ENCODE results near the gene LRIF1.

The LRIF1 gene

GRCh38 chr1:110952031-110952430 is 11.7 kb downstream of the LRIF1 start:
- peaks cover 10% of the 10 kb centered on the region; the same call in 1 of the 2 replicates for H3K79me2 ChIP-seq (ENCODE audit: insufficient read depth, low read length)
- H4K20me1 ChIP-seq (ENCODE audit: low read depth, low read length) = no peaks in the 10 kb centered on the region
- no peak overlapping the region for H3K27ac ChIP-seq (ENCODE audit: low read depth, low read length)
- H3F3A ChIP-seq (ENCODE audit: insufficient read depth) = no peaks in the 10 kb centered on the region
- H3K4me2 ChIP-seq (ENCODE audit: low read depth, low read length, poor library complexity, severe bottlenecking) = no peak overlapping the region
- H2AFZ ChIP-seq (ENCODE audit: low read depth, low read length, severe bottlenecking) = no peak overlapping the region
- no peaks in the 10 kb centered on the region for H3K9me3 ChIP-seq (ENCODE audit: insufficient read depth, low read length)
- H3K9ac ChIP-seq (ENCODE audit: low read length) = no peak overlapping the region
- H3K9me2 ChIP-seq (replicated peaks; ENCODE audit: insufficient read depth, low read length) = no peaks in the 10 kb centered on the region
- no peak overlapping the region for H3K4me3 ChIP-seq (ENCODE audit: insufficient read depth, low read length, poor library complexity, severe bottlenecking)
- no peaks in the 10 kb centered on the region for H3K27me3 ChIP-seq (ENCODE audit: low read length)
- H3K36me3 ChIP-seq (ENCODE audit: low read length) = peaks cover 13% of the 10 kb centered on the region
- TF ChIP-seq EZH2phosphoT487 (conservative IDR thresholded peaks at IDR 0.05; ENCODE audit: low read length) = no peak
- TF ChIP-seq CTCF (IDR thresholded peaks at IDR 0.05; ENCODE audit: insufficient read depth, low read length, poor library complexity, severe bottlenecking) = no peak

- Histone ChIP-seq H2AFZ (ENCODE audit: low read depth, low read length, severe bottlenecking) (no peak overlapping the region), H3K9me3 (ENCODE audit: insufficient read depth, low read length) (no peaks in the 10 kb centered on the region), H3K9ac (ENCODE audit: low read length) (no peak overlapping the region), H3K79me2 (ENCODE audit: insufficient read depth, low read length) (peaks cover 4% of the 10 kb centered on the region; the same call in 1 of the 2 replicates), H3K27me3 (ENCODE audit: low read length) (no peaks in the 10 kb centered on the region), H3K4me2 (ENCODE audit: low read depth, low read length, poor library complexity, severe bottlenecking) (no peak overlapping the region), H4K20me1 (ENCODE audit: low read depth, low read length) (no peaks in the 10 kb centered on the region), H3K36me3 (ENCODE audit: low read length) (peaks cover 16% of the 10 kb centered on the region), H3K9me2 (replicated peaks; ENCODE audit: insufficient read depth, low read length) (no peaks in the 10 kb centered on the region), H3K4me3 (ENCODE audit: insufficient read depth, low read length, poor library complexity, severe bottlenecking) (no peak overlapping the region), H3F3A (ENCODE audit: insufficient read depth) (no peaks in the 10 kb centered on the region), H3K27ac (ENCODE audit: low read depth, low read length) (no peak overlapping the region)
- TF ChIP-seq CTCF (IDR thresholded peaks at IDR 0.05; ENCODE audit: insufficient read depth, low read length, poor library complexity, severe bottlenecking) (no peak), EZH2phosphoT487 (conservative IDR thresholded peaks at IDR 0.05; ENCODE audit: low read length) (no peak)
These were observed 12.6 kb downstream of the LRIF1 start for GRCh38 chr1:110951161-110951560.

GRCh38 chr1:110948038-110948810 is 15.5 kb downstream of the LRIF1 start:
- TF ChIP-seq EZH2phosphoT487 (conservative IDR thresholded peaks at IDR 0.05; ENCODE audit: low read length) (no peak), CTCF (IDR thresholded peaks at IDR 0.05; ENCODE audit: insufficient read depth, low read length, poor library complexity, severe bottlenecking) (no peak)
- Histone ChIP-seq H3K4me2 (ENCODE audit: low read depth, low read length, poor library complexity, severe bottlenecking) (no peak overlapping the region), H3K9me2 (replicated peaks; ENCODE audit: insufficient read depth, low read length) (no peaks in the 10 kb centered on the region), H3F3A (ENCODE audit: insufficient read depth) (no peaks in the 10 kb centered on the region), H3K9me3 (ENCODE audit: insufficient read depth, low read length) (no peaks in the 10 kb centered on the region), H3K79me2 (ENCODE audit: insufficient read depth, low read length) (no peaks in the 10 kb centered on the region), H3K27me3 (ENCODE audit: low read length) (no peaks in the 10 kb centered on the region), H3K27ac (ENCODE audit: low read depth, low read length) (no peak overlapping the region), H4K20me1 (ENCODE audit: low read depth, low read length) (no peaks in the 10 kb centered on the region), H3K9ac (ENCODE audit: low read length) (no peak overlapping the region), H3K4me3 (ENCODE audit: insufficient read depth, low read length, poor library complexity, severe bottlenecking) (no peak overlapping the region), H3K36me3 (ENCODE audit: low read length) (peaks cover 18% of the 10 kb centered on the region), H2AFZ (ENCODE audit: low read depth, low read length, severe bottlenecking) (no peak overlapping the region)
